Esophagus squamous epithelium (tissue), 4 donors: Measurements from ENCODE around the gene VAT1L.

Experiments used
- CTCF ChIP-seq, 6 experiments: fragments of 450-650 bp in 4 of 6; fragments of 200-600 bp in 2 of 6; sonication (generic) in 2 of 6; IDR thresholded peaks; one replicate each; pipeline ENCODE4 v1.5.1; 2016 to 2019; ENCODE audit warnings: antibody characterized with exemption in 6 of 6, mild to moderate bottlenecking in 4 of 6, moderate library complexity in 4 of 6
- POLR2A ChIP-seq, 4 donors: fragments of 450-650 bp; IDR thresholded peaks; one replicate each; pipeline ENCODE4 v1.6.1; 2017; ENCODE audit warnings: antibody characterized with exemption in 4 of 4, mild to moderate bottlenecking in 4 of 4, moderate library complexity in 3 of 4

- TF ChIP-seq CTCF (IDR thresholded peaks at IDR 0.05) (no peak), POLR2A (IDR thresholded peaks at IDR 0.05) (no peak)
Measured at GRCh38 chr16:77998350-77999023, 210.1 kb downstream of the VAT1L start.
